GM18498 (cell line): ENCODE data around the gene TPCN2.

Source experiments
- ATAC-seq: cut with Tn5 transposase; IDR thresholded peaks from one replicate; pipeline ENCODE4 v1.9.1; 2021; ENCODE audit warnings: mild to moderate bottlenecking, moderate library complexity; ENCODE audit not compliant: unreplicated experiment

TPCN2 gene

GRCh38 chr11:69010361-69010891 is 38.3 kb upstream of the TPCN2 start:
- no peak for ATAC-seq

- ATAC-seq = no peak
Measured at GRCh38 chr11:69010964-69011623, 37.6 kb upstream of the TPCN2 start.

DNA sequence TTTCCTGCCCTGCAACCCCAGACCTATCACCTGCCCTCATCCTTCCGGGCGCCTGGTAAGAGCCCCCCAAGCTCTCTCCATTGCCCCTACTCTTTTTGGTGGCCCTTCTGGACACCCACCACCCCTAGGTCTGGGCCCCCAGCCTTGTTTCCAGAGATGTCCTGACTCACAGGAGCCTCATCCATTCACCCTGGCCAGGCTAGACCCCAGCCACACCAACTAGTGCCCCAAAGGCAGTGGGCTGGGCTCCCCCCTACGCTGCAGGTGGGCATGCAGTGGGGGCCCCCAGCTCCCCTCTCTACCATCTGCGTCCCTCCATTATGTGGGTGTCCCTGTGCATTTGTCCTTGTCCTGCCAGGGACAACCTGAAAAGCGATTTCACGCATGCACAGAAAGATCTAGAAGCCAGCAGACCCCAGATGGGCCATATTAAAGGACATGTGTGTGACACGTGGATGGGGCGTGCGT is 37.1 kb upstream of the TPCN2 start:
- ATAC-seq = no peak

GRCh38 chr11:69012092-69013008 is 36.4 kb upstream of the TPCN2 start:
- ATAC-seq = no peak

DNA sequence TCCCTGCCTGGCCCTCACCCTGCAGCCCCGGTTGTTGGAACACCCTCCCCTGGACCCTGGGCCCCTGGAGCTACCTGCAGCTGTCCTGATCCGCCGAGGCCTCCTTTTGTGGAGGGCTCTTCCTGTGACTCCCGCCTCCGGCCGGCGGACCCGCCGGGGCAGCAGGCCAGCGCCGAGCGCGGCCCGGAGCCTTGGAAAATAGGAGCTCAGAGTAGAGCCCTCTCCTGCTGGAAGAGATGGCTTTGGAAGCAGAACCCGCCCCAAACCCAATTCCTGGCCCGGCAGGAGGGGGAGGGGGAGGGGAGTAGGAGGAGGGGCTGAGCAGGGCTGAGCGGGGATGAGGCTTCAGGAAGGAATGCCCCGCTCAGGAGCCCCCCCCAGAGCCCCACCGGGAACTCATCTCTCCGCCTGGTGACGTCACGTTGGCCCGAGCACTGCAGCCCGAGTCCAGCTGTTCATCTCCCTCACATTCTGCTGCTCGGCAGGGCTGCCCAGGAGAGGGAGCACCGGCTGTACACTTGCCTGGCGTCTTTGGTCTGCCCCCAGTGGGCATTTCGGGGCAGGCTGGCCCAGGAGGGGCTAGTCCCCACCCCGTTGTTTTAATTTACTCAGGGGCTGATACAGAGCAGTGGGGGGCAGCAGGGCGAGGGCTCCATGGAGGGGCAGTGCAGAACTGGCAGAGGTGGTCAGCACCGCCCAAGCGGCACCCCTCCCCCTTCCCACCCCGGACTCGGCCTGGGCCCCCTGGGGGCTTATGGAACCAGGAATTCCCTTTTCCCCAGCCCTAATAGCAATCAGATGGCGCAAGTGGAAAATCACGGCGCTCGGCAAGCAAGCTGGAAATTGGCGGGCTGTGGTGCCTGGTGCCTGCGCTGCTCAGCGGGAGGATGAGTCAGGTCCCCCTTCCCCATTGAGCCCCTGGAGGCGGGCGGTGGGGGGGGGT is 35.5 kb upstream of the TPCN2 start, which contains the start of gene MRGPRF:
TSS of gene MRGPRF (minus strand) at position 238 of the 943 bp plus-strand sequence. CDS start 3,345 bp downstream, outside the sequence.
- no peak for ATAC-seq

GRCh38 chr11:69014084-69014851 is 34.5 kb upstream of the TPCN2 start:
- ATAC-seq = no peak

DNA sequence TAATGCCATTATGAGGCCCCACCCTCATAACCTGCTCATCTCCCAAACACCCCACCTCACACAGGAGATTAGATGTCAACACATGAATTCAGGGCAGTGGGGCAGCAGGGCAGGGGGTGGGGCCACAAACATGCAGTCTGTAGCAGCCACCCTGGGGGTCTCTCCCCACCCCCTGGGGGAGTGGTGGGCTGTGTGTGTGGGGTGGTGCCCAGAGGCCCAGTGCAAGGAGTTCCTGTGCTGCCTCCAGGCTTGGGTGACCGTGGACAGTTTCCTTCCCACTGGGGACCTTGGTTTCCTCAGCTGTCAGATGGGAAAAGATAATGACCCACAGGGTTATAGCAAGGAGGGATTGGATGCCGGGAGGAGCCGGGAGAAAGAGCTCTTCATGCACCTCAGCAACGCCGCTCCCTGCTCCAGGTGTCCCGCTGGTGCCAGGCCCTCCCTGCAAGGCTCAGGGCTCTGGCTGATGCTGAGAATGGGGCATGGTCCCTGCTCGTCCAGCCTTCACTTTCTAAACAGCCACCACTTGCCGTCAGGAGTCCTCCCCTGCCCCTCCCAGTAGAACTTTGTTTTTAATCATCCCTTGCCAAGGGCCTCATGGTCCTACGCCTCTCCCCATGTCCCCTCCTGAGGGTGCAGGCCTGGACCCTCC is 33.7 kb upstream of the TPCN2 start:
- no peak for ATAC-seq

DNA sequence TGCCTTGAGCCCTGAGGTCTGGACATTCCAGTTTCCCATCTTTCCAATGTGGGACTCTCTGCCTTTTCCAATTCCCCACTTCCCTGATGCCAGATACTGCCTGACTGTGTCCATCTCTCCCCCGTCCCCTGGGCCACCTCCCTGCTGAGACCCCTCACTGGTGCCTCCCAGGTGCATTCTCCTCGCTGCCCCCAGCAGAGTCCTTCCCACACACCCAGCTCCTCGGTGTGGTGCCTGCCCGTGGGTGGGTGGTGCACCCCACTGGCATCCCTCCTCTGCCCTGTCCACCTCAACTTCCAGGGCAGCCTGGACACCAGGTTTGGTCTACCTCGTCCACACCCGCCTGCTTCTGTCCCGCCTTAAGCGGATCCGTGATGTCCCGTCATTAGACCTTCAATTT is 30.8 kb upstream of the TPCN2 start:
- ATAC-seq = no peak

DNA sequence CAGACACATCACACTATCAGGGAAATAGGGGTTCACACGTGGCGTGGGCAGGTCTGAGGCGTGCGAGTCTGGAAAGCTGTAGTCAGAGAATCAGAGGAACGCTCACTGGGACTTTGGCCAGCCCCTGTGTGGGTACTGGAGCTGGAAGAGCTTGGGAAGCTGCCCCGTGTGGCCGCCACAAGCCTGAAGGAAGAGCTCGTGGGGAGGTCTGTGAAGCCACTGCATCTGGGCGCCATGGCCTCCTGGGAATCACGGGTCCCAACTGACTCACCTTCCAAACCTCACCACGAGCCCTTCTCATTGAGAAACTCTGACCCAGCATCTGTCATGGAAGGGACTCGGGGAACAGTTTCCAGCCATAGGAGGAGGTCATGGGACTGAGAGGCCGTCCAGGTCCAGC is 29.8 kb upstream of the TPCN2 start:
- ATAC-seq = no peak

- no peak for ATAC-seq
Measured at GRCh38 chr11:69022260-69022659, 26.5 kb upstream of the TPCN2 start.

GRCh38 chr11:69024509-69024908 is 24.2 kb upstream of the TPCN2 start:
- no peak for ATAC-seq

DNA sequence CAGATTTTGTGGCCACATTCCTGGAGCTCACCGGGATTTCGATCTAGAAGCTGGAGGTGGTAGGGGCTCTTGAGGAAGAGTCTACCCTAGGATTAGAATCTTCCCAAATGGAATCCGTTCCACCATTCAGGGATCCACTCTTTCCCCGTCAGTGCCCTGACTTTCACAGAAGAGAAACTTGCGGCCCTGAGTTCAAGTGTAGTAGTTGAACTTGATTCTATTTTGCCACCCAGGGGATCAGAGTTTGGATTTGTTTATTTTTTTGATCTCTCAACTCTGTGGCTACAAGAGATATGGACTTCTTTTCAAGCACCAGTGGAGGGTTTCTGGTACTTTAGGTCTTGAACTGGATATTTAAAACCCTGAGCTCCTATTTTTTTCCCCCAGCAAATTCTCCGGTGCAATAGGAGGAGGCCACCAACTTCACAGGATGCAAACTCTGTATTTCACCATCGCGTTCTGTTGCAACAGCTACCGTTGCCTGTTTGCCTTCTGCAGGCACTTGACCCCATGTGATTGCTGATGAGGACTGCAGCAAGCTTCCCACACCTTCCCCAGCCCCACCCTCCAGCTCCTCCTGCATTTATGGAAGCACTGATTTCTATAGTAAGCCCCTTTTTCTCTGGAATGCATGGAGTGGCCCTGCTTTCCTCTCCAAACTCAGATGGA is 20.9 kb upstream of the TPCN2 start:
- ATAC-seq = no peak

GRCh38 chr11:69030301-69030700 is 18.4 kb upstream of the TPCN2 start:
- no peak for ATAC-seq

GRCh38 chr11:69032833-69033232 is 15.9 kb upstream of the TPCN2 start:
- no peak for ATAC-seq

DNA sequence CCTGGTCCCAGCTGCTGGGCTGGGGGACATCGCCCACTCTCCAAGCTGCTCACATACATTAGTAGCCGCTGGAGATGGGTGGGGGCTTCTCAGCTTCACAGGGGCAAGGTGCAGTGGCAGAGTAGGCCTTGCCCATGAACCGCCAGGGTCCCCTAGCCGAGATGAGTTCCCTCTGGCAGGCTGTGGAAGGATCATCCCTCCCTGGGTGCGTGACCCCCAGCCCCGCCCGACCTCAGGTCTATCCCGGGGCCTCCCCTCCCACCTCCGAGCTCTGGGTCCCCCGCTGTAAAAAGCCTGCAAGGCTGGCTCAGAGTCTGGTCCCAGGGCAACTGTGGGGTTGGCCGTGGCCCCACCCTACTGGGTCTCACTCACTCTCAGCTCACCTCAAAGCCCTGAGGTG is 15.3 kb upstream of the TPCN2 start:
- ATAC-seq = no peak

DNA sequence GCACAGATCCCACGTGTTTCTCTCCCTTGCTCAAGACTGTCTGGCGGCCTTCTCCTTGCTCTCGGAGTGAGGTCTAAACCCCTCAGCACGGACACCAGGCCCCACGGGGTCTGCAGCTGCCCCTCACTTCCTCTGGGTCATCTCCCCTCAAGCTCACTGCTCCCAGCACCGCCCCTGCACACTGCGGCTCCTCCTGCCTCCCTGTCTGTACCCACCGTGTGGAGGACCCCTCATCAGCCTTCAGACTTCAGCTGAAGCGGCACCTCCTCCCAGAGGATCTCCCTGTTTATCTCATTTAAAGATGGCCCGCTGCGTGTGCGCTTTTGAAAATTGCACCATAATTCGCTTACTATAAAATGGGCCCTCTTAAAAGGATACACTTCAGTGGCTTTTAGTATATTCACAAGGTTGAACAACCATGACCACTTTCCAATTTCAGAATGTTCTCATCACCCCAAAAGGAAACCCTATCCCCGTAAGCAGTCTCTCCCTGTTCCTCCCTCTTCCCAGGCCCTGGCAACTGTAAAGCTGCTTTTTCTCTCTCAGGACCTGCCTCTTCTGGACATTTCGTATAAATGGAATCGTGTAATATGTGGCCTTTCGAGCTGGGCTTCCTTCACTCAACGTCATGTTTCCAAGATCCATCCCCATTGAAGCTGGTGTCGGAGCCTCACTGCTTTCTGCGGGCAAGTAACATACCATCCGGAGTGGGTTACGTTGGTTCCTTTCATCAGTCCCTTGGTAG is 14.4 kb upstream of the TPCN2 start:
- no peak for ATAC-seq

DNA sequence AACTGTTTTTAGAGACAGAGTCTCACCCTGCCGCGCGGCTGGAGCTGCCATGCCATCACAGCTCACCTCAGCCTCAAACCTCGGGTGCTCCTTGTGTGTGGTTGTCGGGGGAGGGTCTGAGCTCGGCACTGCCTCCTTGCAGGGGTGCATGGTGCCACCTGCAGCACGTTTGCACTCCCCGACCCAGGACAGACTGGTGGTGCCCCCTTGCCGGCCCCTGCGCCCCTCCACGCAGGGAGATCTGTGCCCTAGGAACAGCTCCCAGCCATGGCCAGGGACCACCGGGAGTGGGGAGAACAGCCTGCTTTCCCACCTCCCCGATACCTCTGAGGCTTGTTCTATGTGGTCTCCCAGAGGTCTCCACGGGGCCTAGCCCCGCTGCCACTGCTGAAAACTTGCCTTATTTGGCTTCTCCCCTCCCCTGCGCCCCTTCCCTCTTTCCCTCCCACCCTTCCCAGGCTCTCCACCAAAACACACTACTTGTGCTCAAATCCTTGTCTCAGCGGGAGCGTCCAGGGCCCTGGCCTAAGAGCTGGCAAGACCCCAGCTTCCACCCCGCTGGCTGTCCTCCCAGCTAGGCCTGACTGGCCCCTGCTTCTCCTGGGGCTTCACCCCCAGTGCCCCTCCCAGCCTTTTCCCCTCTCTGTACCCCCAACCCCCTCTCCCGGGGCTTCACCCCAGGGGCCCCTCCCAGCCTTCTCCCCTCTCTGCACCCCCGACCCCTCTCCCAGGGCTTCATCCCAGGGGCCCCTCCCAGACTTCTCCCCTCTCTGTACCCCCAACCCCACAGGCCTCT is 13.4 kb upstream of the TPCN2 start:
- no peak for ATAC-seq
